Measurements from ENCODE around the gene GDI1. TPM values are rescaled to one million over a fixed set of nuclear protein-coding genes. Genes with fewer than 3 reads are reported as not detected.

GDI1 gene
- total and polyA plus RNA-seq, 9 of the 15 experiments (the other 6 are each of a cell fraction or from before 2014, with no cell fraction given) = 0.97 to 82.6 (median 37.5) TPM

DNA sequence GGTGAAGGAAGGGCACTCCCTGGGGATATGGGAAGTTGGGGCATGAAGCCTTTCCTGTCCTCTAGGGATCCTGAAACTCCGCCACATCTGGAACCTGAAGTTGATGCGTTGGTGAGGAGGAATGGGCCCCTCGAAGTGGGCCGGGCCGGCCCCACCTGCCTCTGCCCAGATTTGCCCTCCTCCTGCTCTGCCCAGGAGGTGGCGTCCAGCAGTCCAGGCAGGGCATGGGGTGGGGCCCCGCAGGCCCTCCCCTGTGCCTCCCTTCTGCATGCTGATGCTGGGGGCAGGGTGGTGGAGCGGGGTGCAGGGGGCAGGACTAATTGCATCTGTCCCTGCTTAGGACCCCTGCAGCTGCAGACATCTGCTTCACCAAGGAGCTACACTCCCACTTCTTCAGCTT lies 23.8 kb upstream of the GDI1 start:
- in situ Hi-C loops (cut with MboI) = no loop called here
- ChIA-PET CTCF (ENCODE audit: low intra/inter-chr PET ratio) (no interaction called here), POLR2A (interaction anchor here (0.6 to 1.4 kb wide), 2 partner anchors 15 to 25 kb away, joined by 3 read pairs; no protein-coding TSS in a partner anchor)
- H3K4me2 ChIP-seq (ENCODE audit: insufficient read depth, low read length) = no peak overlapping the region
- no peaks in the 10 kb centered on the region for H3K27me3 ChIP-seq (ENCODE audit: control insufficient read depth in 2 of 2, insufficient read depth in 2 of 2, low read length in 2 of 2)
- peaks cover 12 to 46% of the 10 kb centered on the region in 2 experiments; a peak in 4 of 5 replicates for H3K4me1 ChIP-seq (replicated peaks in 1 of 2; ENCODE audit: control insufficient read depth in 2 of 2, insufficient read depth in 2 of 2, low read length in 2 of 2)
- peaks cover 25% of the 10 kb centered on the region for H3K79me2 ChIP-seq (ENCODE audit: control insufficient read depth, insufficient read depth, low read length)
- FAIRE-seq (no peak), ATAC-seq (no peak), DNase-seq (ENCODE audit: extremely low read depth in 1 of 4, low spot score in 3 of 4) (no peak)
- H3K9me1 ChIP-seq (ENCODE audit: control insufficient read depth, insufficient read depth, low read length) = no peaks in the 10 kb centered on the region
- no peaks in the 10 kb centered on the region for H4K20me1 ChIP-seq (replicated peaks; ENCODE audit: control insufficient read depth, insufficient read depth, low read length)
- no peaks in the 10 kb centered on the region for H3K9me3 ChIP-seq (replicated peaks; ENCODE audit: control insufficient read depth, insufficient read depth, low read depth, low read length)
- no peak overlapping the region for H3K4me3 ChIP-seq
- TF ChIP-seq NCOA2 (IDR thresholded peaks at IDR 0.05; ENCODE audit: partially characterized antibody in 2 of 2) (no peak), MYNN (IDR thresholded peaks at IDR 0.05) (no peak), MYNN (CRISPR knock-in tag; IDR thresholded peaks at IDR 0.05) (no peak), ZNF780A (CRISPR knock-in tag; IDR thresholded peaks at IDR 0.05) (no peak), SAFB (IDR thresholded peaks at IDR 0.05; ENCODE audit: borderline replicate concordance, low read depth, low read length) (no peak), THRAP3 (IDR thresholded peaks at IDR 0.05; ENCODE audit: borderline replicate concordance) (no peak)
- TF ChIP-seq, protein P1, sequence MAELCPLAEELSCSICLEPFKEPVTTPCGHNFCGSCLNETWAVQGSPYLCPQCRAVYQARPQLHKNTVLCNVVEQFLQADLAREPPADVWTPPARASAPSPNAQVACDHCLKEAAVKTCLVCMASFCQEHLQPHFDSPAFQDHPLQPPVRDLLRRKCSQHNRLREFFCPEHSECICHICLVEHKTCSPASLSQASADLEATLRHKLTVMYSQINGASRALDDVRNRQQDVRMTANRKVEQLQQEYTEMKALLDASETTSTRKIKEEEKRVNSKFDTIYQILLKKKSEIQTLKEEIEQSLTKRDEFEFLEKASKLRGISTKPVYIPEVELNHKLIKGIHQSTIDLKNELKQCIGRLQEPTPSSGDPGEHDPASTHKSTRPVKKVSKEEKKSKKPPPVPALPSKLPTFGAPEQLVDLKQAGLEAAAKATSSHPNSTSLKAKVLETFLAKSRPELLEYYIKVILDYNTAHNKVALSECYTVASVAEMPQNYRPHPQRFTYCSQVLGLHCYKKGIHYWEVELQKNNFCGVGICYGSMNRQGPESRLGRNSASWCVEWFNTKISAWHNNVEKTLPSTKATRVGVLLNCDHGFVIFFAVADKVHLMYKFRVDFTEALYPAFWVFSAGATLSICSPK (IDR thresholded peaks at IDR 0.05; ENCODE audit: borderline replicate concordance) = no peak
- no peak overlapping the region for H2AFZ ChIP-seq (ENCODE audit: low read depth, low read length)
- no TSS peak for BruUV-seq (replicated peaks)
- no peak overlapping the region for H3K27ac ChIP-seq (ENCODE audit: extremely low read depth, low read depth, low read length)
- 89% methylated on average over 5 of the region's 8 CpGs for WGBS (ENCODE audit: insufficient coverage, low coverage, missing lambda C conversion rate)
- H3K9ac ChIP-seq (ENCODE audit: insufficient read depth in 1 of 2, low read depth in 2 of 2, low read length in 2 of 2) = peak overlapping the region in 1 of 2 experiments; percentile 45; a peak in 1 of 4 replicates
- intact Hi-C loops (cut with micrococcal nuclease) = no loop called here
- H3K36me3 ChIP-seq (ENCODE audit: control insufficient read depth, insufficient read depth, low read length) = peaks cover 7% of the 10 kb centered on the region; the same call in 1 of the 3 replicates
